H1 (cell line): ENCODE data around the gene OGN. TPM values are rescaled to one million over a fixed set of nuclear protein-coding genes. Genes with fewer than 3 reads are reported as not detected.

Experiments
- SIN3A ChIP-seq, 2 experiments: IDR thresholded peaks in 1 of 2; conservative IDR thresholded peaks in 1 of 2; 2 replicates each; pipeline ENCODE4 v1.6.1; 2011 to 2012; ENCODE audit warnings: low read length in 2 of 2, improper control_type of control experiment in 1 of 2, low read depth in 1 of 2, mild to moderate bottlenecking in 1 of 2
- SP4 ChIP-seq: IDR thresholded peaks from 2 replicates; pipeline ENCODE4 v1.6.1; 2012; ENCODE audit warnings: low read length, inconsistent platforms
- polyA plus RNA-seq, 7 experiments: library from polyadenylated mRNA; depleted of rRNA in 3 of 7; stranded (reverse) in 5 of 7; unstranded in 2 of 7; fragments of >200 nt in 5 of 7; fragments of 200-250 nt in 2 of 7; gene quantifications; 1 replicate in 5 of 7; 2 replicates in 1 of 7; 4 replicates in 1 of 7; pipeline versions ENCODE4 v1.2.1 to v1.2.3, GENCODE V29; 2011 to 2013; ENCODE audit warnings: missing spikeins in 2 of 7, mixed read lengths in 2 of 7
- total RNA-seq: library from RNA; stranded (reverse); fragmentation: NEBNext Ultra II Directional; extraction: Animal tissue kit (Norgen Biotek cat#: 25700); gene quantifications from 2 replicates; pipeline ENCODE4 v1.2.1, GENCODE V29; 2021

The OGN gene
- total and polyA plus RNA-seq, 2 of the 8 experiments (the other 6 are each of a cell fraction or from before 2014, with no cell fraction given): not detected

DNA sequence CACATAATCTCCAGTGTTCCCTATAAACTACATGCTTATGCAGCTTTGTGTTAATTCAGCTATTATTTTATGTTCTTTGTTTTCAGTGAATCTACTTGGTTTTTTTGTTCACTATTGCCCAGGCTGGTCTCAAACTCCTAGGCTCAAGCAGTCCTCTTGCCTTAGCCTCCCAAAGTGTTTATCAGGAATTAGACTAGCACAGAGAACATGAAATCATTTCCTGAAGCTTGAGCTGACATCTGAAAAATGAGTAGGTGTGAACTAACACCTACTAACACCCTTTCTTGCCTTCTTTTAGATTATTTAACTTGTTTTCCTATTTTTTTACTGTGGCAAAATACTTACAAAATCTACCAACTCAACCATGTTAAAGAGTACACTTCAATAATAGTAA lies 53.6 kb downstream of the OGN start (continued):
- TF ChIP-seq SIN3A (conservative IDR thresholded peaks at IDR 0.05 in 1 of 2, IDR thresholded peaks at IDR 0.05 in 1 of 2; ENCODE audit: low read depth in 1 of 2, low read length in 2 of 2) (no peak), SP4 (no peak)
